Measurements from ENCODE around the gene TRIM33.
"Not testable (repeated sequence)": the region's sequence is repeated elsewhere in the genome, so short reads cannot be mapped to it uniquely, and the experiment has no call there.

Gene TRIM33

GRCh38 chr1:114423455-114423854 lies 87.5 kb downstream of the TRIM33 start:
- no peak for DNase-seq (ENCODE audit: low read depth, low spot score)

GRCh38 chr1:114418948-114419347 lies 92.1 kb downstream of the TRIM33 start:
- not testable (repeated sequence) for DNase-seq (ENCODE audit: low read depth, low spot score)

- no peak for DNase-seq (ENCODE audit: low read depth, low spot score)
Observed at GRCh38 chr1:114397601-114398000, 113.4 kb downstream of the TRIM33 start.

- DNase-seq (ENCODE audit: low read depth, low spot score): no peak
Observed at GRCh38 chr1:114395863-114396262, 115.1 kb downstream of the TRIM33 start.

- DNase-seq (ENCODE audit: low read depth, low spot score): no peak
Observed at GRCh38 chr1:114390960-114391359, 120.0 kb downstream of the TRIM33 start.

GRCh38 chr1:114390361-114390760 lies 120.6 kb downstream of the TRIM33 start:
- DNase-seq (ENCODE audit: low read depth, low spot score): no peak

- no peak for DNase-seq (ENCODE audit: low read depth, low spot score)
Observed at GRCh38 chr1:114388432-114389003, 122.5 kb downstream of the TRIM33 start.

- DNase-seq (ENCODE audit: low read depth, low spot score): not testable (repeated sequence)
Observed at GRCh38 chr1:114387585-114387984, 123.4 kb downstream of the TRIM33 start.

GRCh38 chr1:114387010-114387360 lies 124.0 kb downstream of the TRIM33 start:
- no peak for DNase-seq (ENCODE audit: low read depth, low spot score)

- no peak for DNase-seq (ENCODE audit: low read depth, low spot score)
Observed at GRCh38 chr1:114386129-114387009, 124.6 kb downstream of the TRIM33 start.

- no peak for DNase-seq (ENCODE audit: low read depth, low spot score)
Observed at GRCh38 chr1:114384922-114385321, 126.1 kb downstream of the TRIM33 start.

- no peak for DNase-seq (ENCODE audit: low read depth, low spot score)
Observed at GRCh38 chr1:114379987-114380386, 131.0 kb downstream of the TRIM33 start.

- no peak for DNase-seq (ENCODE audit: low read depth, low spot score)
Observed at GRCh38 chr1:114379358-114379757, 131.6 kb downstream of the TRIM33 start.

- DNase-seq (ENCODE audit: low read depth, low spot score): no peak
Observed at GRCh38 chr1:114377356-114377755, 133.6 kb downstream of the TRIM33 start.

GRCh38 chr1:114369930-114370329 lies 141.1 kb downstream of the TRIM33 start:
- no peak for DNase-seq (ENCODE audit: low read depth, low spot score)

- not testable (repeated sequence) for DNase-seq (ENCODE audit: low read depth, low spot score)
Observed at GRCh38 chr1:114369266-114369919, 141.6 kb downstream of the TRIM33 start.

- DNase-seq (ENCODE audit: low read depth, low spot score): no peak
Observed at GRCh38 chr1:114368560-114369255, 142.3 kb downstream of the TRIM33 start.

GRCh38 chr1:114367810-114368209 lies 143.2 kb downstream of the TRIM33 start:
- no peak for DNase-seq (ENCODE audit: low read depth, low spot score)

- not testable (repeated sequence) for DNase-seq (ENCODE audit: low read depth, low spot score)
Observed at GRCh38 chr1:114363230-114363629, 147.8 kb downstream of the TRIM33 start.

- DNase-seq (ENCODE audit: low read depth, low spot score): no peak
Observed at GRCh38 chr1:114359791-114360190, 151.2 kb downstream of the TRIM33 start.

GRCh38 chr1:114355240-114355639 lies 155.8 kb downstream of the TRIM33 start:
- no peak for DNase-seq (ENCODE audit: low read depth, low spot score)

GRCh38 chr1:114353262-114353661 lies 157.7 kb downstream of the TRIM33 start:
- DNase-seq (ENCODE audit: low read depth, low spot score): peak; percentile 94

Data from astrocyte of the hippocampus (primary cell).